ENCODE data around the gene CBY2.
"Not testable (repeated sequence)": the region's sequence is repeated elsewhere in the genome, so short reads cannot be mapped to it uniquely, and the experiment has no call there.

Gene CBY2, protein sequence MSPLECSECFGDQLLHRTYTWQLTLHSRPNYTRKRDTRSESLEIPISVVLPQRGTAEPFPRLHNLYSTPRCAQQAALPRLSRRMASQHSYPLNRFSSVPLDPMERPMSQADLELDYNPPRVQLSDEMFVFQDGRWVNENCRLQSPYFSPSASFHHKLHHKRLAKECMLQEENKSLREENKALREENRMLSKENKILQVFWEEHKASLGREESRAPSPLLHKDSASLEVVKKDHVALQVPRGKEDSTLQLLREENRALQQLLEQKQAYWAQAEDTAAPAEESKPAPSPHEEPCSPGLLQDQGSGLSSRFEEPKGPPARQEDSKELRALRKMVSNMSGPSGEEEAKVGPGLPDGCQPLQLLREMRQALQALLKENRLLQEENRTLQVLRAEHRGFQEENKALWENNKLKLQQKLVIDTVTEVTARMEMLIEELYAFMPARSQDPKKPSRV

DNA sequence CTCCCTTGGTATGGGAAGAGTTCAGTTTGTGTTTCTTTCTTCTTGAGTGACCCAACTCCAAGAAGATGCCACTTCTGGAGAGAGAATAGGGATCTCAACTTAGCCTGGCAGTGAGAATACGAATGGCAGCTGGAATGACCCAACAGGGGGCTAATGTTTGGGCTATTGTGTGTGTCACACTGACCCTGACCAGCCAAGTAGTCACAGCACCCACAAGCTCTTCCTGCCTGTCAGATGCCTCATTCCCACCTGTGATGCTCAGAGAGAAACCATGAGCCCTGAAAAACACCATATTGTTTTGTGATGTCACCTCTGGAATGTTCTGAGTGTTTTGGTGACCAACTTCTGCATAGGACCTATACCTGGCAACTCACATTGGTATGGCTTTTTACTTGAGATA is at the start of gene CBY2:
Gene CBY2 (plus strand): TSS at position 233 of the 400 bp plus-strand sequence. CDS start 71 bp downstream, at position 304.
- no peak for DNase-seq (ENCODE audit: low spot score)

DNA sequence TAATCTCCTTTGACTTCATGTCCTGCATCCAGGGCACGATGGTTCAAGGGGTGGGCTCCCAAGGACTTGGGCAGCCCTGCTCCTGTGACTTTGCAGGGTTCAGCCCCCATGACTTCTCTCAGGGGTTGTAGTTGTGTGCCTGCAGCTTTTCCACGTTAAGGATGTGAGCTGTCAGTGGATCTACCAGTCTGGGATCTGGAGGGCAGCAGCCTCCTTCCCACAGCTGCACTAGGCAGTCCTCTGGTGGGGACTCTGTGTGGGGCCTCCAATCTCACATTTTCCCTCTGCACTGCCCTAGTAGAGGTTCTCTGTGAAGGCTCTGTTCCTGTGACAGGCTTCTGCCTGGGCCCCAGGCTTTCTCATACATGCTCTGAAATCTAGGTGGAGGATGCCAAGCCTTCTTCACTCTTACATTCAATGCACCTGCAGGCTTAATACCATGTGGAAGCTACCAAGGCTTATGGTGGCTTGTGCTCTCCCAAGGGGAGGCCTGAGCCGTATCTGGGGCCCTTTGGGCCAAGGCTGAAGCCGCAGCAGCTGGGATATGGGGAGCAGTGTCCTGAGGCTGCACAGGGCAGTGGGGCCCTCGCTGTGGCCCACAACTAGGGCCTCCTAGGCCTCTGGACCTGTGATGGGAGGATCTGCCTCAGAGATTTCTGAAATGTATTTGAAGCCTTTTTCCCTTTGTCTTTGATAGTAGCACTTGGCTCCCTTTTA is 47.3 kb upstream of the CBY2 start:
- no peak for DNase-seq (ENCODE audit: low spot score)

DNA sequence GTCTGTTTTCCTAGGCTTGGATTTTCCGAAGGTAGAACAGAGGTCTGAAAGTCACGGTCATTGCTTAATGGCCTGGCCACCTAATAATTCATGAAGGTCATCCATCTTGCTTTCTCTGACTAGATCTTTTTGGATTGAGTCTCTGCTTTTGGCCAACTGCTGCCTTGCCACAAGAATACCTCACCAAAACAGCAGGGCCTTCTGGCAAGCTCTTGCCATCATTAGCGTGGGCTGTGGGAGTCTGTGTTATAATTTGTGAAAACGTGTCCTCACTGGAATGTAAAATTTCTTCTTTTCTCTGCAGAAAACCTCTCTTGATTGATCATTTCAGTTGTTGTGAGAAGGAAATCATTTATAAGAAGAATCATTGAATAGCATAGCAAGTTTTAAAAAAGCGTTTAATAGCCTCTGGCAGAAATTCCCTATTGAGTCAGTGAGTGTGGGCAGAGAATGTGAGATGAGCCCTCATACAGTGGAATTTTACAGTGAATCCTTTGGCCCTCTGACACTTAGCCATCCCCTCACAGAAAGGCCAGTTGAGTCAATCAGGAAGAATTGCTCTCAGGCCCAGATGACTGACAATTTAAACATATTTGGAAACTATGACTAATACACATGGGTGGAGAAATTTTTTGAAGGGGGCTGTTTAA is 43.4 kb upstream of the CBY2 start:
- DNase-seq (ENCODE audit: low spot score) = no peak

DNA sequence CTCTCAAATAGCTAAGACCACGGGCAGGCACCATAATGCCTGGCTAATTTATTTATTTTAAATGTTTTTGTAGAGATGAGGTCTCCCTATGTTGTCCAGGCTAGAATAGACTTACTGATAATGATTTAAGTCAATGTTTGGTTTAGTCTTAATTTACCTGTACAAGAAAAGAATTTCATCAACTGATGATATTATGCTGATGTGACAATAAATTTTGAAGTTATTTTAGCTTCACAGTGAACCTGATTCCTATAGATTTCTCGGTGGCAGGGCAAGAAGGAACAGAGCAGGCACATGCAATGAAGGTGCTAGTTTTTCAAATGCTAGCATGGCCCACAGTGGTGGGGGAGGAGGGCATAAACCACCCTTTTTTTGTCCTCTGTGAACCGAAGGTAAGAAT is 42.6 kb upstream of the CBY2 start:
- DNase-seq (ENCODE audit: low spot score) = no peak

DNA sequence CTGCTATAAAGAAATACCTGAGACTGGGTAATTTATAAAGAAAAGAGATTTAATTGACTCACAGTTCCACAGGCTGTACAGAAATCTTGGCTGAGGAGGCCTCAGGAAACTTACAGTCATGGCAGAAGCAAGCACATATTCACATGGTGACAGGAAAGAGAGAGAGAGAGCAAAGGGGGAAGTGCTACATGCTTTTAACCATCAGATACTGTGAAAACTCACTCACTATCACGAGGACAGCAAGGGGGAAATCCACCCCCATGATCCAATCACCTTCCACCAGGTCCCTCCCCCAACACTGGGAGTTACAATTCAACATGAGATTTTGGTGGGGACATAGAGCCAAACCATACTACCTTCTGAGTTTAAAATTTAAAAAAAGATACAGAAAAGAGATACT is 41.7 kb upstream of the CBY2 start:
- not testable (repeated sequence) for DNase-seq (ENCODE audit: low spot score)

DNA sequence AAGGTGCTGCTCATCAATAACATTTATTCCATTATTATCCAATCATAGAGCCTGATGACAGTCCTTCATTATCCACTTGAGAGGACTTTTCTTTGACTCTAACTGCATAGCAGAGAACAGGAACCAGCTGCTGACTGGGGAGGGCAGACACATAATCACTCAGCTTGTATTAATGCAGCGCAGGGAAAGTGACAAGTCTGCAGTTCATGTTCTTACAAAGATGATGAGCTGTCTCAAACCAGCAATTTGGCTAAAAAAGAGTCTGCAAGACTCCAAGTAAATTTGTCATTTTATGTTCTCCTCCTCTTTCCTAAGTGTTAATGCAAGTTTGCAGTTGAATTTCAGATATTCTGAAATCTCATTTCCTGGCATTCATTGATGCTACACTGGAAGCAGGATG is 40.0 kb upstream of the CBY2 start:
- DNase-seq (ENCODE audit: low spot score) = no peak

DNA sequence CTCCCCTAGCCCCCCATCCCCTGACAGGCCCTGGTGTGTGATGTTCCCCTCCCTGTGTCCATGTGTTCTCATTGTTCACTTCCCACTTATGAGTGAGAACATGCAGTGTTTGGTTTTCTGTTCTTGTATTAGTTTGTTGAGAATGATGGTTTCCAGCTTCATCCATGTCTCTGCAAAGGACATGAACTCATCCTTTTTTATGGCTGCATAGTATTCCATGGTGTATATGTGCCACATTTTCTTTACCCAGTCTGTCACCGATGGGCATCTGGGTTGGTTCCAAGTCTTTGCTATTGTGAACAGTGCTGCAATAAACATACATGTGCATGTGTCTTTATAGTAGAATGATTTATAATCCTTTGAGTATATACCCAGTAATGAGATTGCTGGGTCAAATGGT is 39.2 kb upstream of the CBY2 start:
- DNase-seq (ENCODE audit: low spot score) = not testable (repeated sequence)

DNA sequence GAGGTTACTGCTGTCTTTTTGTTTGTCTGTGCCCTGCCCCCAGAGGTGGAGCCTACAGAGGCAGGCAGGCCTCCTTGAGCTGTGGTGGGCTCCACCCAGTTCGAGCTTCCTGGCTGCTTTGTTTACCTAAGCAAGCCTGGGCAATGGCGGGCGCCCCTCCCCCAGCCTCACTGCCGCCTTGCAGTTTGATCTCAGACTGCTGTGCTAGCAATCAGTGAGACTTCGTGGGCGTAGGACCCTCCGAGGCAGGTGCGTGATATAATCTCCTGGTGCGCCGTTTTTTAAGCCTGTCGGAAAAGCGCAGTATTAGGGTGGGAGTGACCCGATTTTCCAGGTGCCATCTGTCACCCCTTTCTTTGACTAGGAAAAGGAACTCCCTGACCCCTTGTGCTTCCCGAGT is 32.5 kb upstream of the CBY2 start:
- DNase-seq (ENCODE audit: low spot score) = not testable (repeated sequence)

DNA sequence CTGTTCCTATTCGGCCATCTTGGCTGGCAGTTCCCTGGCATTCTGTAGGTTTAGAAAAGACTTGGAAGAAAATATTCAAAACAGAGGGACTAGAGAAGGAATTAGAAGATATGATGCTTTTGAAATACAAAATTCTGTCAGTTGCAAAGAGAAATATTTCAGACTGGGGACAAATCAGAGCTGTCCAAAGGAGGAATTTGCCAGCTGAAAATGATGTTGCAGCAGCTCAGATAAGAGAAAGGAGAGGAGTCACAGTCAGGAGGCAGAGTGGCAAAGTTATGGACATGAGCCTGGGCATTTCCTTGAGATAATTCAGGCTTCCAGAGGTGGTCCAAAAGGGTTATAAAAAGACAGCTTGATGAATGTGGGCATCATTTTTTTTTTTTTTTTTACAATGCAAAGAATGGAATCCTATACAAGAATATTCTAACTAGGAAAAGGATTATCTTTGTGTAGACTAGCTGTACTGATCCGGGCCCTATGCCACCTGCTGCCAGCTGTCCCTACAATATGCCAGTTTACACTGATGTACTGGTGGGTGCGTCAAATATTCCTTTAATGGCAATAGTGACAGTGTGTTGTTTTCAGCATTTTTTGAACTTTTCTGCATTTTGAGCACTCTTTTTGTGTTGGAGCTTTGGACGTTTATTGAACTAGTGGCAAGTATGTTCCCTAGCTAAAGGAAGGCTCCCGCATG is 31.8 kb upstream of the CBY2 start:
- no peak for DNase-seq (ENCODE audit: low spot score)

DNA sequence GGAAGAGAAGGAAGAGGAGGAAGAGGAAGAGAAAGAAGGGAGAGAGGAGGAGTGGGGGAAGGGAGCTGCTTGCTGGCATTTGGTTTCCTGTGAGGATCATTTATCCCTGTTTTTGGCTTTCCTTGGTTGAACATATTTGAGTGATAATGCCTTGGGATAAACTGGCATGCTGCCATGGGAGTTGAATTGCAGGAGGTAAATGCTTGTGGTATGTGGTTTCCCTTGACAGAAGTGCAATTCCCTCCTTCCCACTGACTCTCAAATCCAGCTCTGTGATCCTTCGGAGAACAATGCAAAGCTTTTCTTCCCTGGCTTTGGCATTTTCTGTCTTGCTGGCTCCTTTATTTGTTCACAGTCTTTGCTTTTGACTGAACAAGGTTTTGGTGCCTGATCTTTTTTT is 27.2 kb upstream of the CBY2 start:
- no peak for DNase-seq (ENCODE audit: low spot score)

DNA sequence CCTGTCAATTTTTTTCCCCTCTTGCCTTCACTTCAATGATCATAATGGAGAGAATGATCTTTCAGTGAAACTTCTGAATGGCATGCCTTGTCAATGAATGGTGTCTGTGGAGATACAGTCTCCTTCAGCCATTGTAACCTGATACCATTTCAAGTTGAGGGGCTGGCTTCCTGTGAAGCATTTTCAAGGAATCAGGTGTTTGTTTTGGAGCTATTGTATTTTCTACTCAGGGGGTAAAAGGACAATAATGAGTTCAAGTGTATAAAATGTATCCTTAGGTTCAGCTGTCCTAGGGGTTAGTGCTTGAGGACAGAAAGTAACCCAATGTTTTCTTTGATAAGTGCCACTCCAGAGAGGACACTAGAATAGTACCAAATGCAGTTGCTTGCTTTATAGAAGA is 23.8 kb upstream of the CBY2 start:
- DNase-seq (ENCODE audit: low spot score) = no peak

DNA sequence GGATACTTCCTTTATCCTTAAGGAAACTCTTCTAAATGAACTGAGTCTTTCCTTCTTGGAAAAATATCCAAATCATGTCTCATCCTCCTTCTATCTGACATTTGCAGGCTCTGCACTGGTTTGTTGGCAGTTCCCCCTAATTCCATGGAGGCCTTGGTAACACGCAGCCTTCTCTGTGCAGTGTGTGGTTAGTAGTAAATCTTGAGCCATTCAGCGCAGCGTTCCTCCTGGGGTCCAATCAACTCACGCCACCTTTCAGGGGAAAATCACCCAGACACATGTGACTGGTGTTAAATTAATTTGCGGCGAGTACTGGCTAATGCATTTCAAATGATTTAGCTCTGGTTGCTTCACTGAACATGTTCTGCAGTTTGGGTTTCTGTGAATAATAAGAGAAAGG is 21.0 kb upstream of the CBY2 start:
- DNase-seq (ENCODE audit: low spot score) = no peak

DNA sequence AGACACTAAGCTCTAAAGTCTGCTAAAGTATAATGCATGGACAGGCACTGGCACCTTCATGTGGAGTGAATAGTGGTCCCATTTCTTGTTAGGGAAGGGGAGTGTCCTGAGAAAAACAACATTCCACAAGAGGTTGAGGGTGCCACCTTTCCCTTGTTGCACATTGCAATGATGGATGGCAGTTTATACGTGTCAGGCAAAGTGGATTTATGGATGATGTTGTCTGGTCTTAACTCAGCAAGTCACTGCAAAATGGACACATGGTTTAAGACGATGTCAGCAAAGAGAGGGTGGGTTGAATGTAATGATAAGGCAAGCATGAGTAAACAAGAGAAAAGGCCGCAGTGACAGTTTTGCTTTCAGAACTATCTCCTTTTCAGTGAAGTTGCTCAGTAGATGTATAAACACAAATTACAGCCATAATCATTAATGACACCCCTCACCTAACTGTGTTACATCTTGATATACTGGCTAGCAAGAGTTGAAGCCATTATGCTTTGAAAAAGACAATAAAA is 19.6 kb upstream of the CBY2 start:
- DNase-seq (ENCODE audit: low spot score) = no peak

DNA sequence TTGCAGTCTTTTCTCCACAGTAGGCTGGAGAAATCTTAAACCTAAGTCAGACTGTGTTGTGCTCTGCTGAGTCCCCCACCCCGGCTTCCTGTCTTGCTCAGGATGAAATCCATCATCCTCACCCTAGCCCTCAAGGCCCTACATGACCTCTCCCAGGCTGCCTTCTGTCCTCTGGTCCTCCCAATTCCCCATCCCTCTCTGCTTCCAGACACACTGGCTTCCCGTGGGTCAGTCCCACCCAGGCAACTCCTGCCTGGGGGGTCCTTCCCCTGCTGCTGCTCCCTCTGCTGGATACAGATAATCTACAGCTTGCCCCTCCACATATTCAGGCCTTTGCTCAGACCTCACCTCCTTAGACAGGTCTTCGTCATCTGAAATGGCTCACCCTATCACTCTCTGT is 18.4 kb upstream of the CBY2 start:
- no peak for DNase-seq (ENCODE audit: low spot score)

DNA sequence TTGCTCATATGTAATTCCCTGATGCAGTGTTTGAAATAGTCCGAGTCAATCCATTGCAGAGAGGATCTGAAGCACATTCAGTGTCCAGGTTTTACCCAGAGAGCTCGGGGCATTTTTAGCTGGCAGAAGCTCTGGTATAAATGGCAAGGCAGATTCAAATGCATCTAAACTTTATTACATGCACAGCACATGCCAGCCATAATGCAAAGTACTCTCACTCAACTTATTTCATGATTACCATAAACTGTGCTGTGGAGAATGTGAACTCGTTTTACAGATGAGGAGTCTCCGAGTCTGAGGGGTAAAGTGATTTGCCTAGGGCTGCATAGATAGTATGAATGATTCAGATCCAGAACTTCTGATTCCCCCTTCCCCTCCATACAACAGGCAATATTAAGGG is 13.5 kb upstream of the CBY2 start:
- DNase-seq (ENCODE audit: low spot score) = no peak

DNA sequence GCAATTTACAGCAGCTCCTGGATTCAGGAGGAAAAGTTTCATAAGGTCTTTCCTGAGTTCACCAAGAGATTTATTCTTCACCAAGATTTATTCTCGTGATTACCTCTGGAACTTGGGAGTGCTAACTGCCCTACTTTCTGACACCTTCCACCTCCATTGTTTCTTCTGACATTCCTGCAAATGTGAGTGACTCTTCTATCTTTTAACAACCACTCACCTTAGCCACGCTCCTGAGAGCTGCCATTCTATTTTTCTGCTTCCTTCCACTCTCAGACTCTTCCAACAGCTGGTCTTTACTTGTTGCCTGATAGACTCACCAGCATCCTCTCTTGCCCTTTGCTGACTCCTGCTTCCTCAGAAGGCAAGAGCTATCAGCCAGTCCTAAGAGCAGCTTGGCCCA is 11.5 kb upstream of the CBY2 start:
- DNase-seq (ENCODE audit: low spot score) = no peak

DNA sequence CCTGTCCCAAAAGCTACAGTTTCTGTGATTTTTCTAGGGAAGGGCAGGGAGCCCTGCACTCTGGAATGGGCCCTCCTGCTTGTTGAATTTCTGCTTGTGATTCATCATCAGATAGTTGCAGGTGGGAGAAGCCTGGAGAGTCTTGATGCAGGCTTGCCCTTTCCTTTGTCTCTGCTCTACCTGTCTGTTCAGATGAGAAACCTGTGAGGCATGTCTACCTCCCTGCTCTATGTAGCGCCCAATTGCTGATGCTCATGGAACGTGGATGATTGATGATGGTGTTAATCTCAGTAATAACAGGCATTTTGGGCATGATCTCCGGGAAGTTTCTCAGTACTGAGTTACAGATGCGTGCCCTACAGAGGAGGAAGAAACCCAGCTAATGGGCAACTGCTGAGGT is 10.9 kb upstream of the CBY2 start:
- DNase-seq (ENCODE audit: low spot score) = no peak

DNA sequence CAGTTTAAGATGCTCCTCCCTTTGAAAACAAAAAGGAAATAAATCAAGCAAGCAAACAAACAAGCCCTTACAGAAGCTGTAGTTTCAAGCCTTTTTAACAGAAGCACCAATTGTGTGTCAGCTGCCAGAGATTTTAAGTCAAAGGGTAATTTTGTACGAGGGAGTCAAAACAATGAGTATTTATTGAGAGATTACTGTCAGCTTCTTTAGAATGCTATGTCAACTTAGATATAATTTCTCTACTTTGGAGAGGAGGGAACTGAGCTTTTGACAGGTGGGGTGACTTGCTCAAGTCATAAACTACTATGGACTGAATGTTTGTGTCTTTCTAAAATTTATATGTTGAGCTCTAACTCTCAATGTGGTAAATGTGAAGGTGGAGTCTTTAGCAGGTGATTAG is 10.5 kb upstream of the CBY2 start:
- DNase-seq (ENCODE audit: low spot score) = no peak

DNA sequence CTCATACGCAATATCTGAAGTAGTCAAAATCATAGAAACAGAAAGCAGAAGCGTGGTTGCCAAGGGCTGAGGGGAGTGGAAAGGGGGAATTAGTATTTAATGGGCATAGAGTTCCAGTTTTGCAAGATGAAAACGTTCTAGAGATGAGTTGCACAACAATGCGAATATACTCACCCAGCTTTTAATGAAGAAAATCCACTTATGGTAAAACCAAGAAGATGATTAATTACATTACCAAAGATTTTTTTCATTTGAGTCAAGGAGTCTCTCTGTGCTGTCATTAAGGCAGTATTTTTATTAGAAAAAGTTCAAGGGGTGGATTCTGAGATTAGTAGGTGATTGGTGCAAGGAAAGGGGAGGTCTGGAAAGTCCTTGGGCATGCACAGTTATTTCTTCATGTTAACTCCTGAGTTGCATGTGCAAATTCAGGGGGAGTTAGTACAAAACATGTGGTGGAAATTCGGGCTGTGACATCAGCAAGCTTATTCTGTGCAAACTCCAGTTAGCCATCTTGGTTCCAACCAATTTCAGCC is 6.9 kb upstream of the CBY2 start:
- DNase-seq (ENCODE audit: low spot score) = no peak

DNA sequence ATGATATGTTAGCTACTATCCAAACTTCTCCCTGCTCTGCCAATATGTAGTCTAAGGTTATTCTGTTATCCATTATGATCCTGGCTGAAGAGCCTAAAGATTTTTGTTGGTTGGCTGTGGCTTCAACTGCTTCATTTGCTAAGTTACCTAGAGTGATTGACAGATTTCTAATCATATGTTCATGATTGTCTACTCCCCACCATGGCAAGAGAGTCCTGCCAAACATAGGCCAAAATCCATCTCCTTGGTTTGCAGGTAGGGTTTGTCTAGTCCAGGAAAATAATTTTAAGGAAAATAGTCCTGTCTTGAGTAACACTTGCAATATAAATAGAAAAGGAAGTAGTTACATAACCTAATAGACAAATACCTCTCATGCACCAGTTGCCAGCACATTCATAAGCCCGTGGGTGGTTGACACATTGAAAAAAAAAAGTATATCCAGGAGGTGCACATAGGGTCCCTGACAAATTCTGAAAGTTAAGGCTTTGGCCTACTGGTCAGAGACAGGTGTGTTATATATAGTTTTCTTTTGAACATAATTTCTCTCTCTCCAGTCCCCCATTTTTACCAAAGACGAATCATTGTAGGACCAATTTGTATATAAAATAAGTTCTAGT is 5.4 kb upstream of the CBY2 start:
- DNase-seq (ENCODE audit: low spot score) = no peak
